ENCODE data around the gene MRPL24.

The MRPL24 gene

DNA sequence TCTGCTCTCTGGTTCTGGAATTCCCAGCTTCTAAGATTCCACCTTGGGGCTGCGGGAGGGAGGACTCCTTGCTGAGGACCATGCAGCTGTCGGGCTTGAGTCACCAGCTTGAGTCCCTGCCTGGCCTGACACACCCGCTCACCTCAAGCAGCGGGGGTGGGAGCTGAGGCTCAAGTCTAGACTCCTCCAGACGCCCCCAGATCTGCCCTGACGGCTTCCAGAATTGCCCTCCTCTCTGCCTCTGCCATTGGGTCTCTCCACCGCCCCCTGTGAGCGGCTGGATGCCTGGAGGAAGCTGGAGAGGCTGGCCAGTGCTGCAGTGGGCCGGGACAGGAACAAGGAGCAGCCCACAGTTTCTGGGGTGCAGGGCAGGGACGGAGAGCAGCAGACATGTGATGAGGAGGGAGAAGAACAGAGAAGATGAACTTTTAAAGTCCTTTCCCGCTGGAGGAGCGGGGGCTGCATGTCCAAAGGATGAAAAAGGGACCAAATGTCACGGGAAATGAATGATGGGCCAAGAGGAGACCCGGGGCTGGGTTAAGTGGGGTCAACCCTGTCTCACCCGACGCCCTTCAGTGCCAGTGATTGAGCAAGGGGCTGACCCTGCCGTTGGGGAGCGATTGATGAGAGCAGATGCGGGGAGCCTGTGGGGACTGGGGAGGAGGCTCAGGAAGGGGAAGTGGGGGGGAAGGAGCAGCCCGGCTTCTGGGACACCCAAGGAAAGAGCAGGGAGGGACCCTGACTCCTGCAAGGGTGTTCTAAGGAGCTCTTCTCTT lies 49.0 kb downstream of the MRPL24 start:
- DNase-seq (ENCODE audit: low spot score), result peak; percentile 23

DNA sequence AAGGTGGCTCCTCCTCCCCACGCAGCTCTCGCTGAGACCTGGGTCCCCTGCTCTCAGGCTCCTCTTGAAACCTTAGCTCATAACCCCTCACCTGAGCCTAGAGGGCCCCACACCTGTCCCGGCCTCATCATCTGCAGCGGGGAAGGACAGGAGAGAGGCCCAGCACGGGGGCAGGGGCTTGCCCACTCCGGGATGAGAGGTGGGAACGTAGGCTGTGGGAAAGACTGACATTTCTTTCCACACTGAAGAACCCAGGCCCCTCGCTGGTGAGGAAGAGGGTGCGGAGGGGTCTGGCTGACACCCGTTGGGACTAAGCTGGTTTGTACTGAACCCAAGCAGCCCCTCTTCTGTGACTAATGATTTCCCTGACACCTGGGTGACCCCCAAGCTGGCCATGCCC lies 49.7 kb downstream of the MRPL24 start:
- no peak for DNase-seq (ENCODE audit: low spot score)

DNA sequence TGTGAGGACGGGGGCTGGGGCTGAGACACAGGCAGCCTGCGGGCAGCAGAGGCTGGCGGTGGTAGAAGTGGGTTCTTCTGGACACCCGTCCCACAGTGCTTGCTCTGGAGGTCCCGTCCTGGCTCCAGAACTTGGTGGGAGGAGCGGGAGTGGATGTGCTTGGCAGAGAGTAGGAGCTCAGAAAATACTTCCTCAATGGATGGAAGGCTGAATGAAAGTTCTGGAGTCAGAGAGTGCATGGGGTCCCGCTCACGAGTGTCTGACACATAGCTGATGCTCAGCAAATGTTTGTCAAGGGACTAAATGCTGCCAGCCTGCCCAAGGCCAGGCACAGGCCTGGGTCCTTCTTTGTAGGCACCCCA lies 50.2 kb downstream of the MRPL24 start:
- no peak for DNase-seq (ENCODE audit: low spot score)

DNA sequence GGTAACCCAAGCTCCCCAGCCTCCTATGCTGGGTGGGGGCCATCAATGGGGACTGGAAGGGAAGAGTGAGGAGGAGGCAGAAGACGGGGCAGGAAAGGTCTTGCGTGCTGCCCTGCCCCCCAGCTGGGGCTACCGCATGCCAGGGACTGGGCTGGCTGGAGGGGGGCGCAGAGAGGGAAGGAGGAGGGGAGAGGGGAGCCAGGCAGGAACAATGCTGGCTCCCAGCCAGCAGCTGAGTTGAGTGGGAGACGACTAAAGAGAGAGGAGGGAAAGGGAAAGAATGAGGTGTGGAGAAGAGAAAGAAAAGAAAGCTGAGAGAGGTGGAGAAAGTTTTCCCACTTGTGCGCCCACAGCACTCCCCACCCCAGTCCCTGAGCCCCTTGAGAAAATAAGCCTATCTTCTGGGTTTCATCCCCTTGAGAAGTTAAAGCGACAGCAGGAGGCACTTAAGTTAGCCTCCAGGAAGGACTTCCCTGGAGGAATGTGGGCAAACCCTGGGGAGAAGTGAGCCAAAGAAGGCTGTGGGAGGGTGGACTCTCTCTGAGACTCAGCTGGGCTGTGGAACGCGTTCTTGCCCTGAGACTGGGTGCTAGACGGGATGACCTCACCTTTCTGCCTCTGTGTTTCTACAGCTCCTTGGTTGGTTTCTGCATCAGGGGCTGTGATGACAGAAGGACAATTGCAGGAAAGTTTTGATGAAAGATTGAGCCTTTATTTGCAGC lies 50.8 kb downstream of the MRPL24 start:
- DNase-seq (ENCODE audit: low spot score), result no peak

DNA sequence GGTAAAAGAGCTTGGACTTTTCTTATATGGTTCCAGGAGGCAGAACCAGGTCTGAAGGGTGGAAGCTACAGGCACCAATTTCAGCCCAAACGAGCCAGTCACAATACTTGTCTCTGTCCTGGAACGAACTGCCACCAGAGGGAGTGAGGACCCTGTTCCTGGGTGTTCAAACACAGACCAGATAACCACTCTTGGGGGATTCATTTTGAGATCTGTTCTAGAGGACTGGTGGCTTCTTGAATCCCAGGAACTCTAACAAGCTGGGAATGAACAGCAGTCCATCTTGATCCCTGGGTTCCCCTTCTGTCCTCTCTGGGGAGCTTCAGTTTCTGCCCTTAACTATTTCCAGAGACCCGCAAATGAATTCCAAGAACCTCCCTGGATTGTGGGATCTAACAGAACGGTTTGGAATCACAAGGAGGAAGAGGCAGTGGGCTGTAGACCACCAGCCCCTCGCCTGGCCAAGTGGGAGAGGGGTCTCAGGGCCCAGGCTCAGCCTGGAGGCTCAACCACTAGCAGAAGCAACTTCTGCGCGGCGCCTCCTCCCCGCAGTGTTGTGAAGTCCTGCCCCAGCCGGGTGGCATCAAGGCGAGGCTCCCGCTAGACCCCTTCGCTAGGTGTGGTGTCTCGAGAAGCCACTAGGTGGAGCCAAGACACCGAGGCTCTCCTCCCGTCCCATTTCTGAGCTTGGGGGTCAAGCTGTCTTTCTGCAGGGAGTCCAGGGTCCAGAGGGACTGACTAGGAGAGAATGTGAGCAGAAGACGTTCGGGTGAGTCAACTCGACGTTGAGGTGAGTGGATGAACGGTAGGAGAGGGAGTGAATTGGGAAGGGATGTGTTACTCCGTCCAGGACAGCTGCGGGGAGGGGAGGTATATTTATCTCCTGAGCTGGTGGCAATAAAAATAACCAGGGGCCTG lies 51.6 kb downstream of the MRPL24 start:
- peak; percentile 88 for DNase-seq (ENCODE audit: low spot score)

Data from LoVo (cell line).